HL-60 (cell line): Measurements from ENCODE around the gene MAN2A1.

Source experiments
- DNase-seq, 2 experiments: peaks; one replicate each; pipeline ENCODE4 v3.0.0-alpha.2; 2010 to 2020; ENCODE audit warnings: low read depth in 1 of 2, low spot score in 1 of 2
- H3K27ac ChIP-seq: fragments of 250-450 bp; sonication (Bioruptor Pico); replicated peaks from 2 replicates; pipeline ENCODE4 v1.5.1; 2020; ENCODE audit warnings: mild to moderate bottlenecking, moderate library complexity
- H3K27me3 ChIP-seq: fragments of 250-450 bp; sonication (Bioruptor Pico); 2 replicates; pipeline ENCODE4 v1.5.1; 2021; ENCODE audit warnings: mild to moderate bottlenecking, moderate library complexity; ENCODE audit not compliant: insufficient read depth, poor library complexity, severe bottlenecking
- H3K4me3 ChIP-seq: replicated peaks from 2 replicates; pipeline ENCODE4 v1.5.1; 2011; ENCODE audit warnings: mild to moderate bottlenecking, control low read depth, low read length; ENCODE audit not compliant: insufficient read depth
- GABPA ChIP-seq: IDR thresholded peaks from 2 replicates; pipeline ENCODE4 v1.6.1; 2012; ENCODE audit warnings: low read depth
- POLR2AphosphoS5 ChIP-seq: IDR thresholded peaks from 2 replicates; pipeline ENCODE4 v1.6.1; 2012; ENCODE audit warnings: low read depth
- SPI1 ChIP-seq: IDR thresholded peaks from 2 replicates; pipeline ENCODE4 v1.6.1; 2012; ENCODE audit warnings: low read depth, mild to moderate bottlenecking, borderline replicate concordance
- TF ChIP-seq, protein P1 (sequence below): IDR thresholded peaks from 2 replicates; pipeline ENCODE4 v1.6.1; 2012; ENCODE audit warnings: low read depth; ENCODE audit not compliant: insufficient replicate concordance
- TF ChIP-seq, protein P2 (sequence below): IDR thresholded peaks from one replicate; pipeline ENCODE4 v1.5.1; 2011; ENCODE audit warnings: low read length, control low read depth, inconsistent platforms; ENCODE audit not compliant: insufficient read depth

The MAN2A1 gene

DNA sequence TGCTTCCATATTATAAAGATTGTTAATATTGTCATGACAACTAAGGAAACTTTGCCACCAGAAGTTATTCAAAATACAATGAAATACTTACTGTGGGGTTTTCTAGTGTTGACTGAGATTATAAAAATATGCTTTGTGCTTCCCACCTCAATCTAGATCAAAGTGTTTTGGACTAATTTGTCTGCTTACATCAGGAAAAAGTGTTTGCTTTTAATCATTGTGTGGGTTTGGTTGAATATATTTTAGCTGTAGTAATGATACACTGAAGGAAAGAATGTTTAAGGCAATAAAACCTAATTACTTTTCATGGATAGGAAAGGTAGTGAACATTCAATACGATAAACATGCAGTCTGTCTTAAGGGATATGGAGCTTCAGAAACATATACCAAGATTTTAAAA is 29.8 kb upstream of the MAN2A1 start:
- H3K27ac ChIP-seq: no peak overlapping the region
- TF ChIP-seq SPI1 (no peak), POLR2AphosphoS5 (no peak), GABPA (no peak)
- TF ChIP-seq, protein P1, sequence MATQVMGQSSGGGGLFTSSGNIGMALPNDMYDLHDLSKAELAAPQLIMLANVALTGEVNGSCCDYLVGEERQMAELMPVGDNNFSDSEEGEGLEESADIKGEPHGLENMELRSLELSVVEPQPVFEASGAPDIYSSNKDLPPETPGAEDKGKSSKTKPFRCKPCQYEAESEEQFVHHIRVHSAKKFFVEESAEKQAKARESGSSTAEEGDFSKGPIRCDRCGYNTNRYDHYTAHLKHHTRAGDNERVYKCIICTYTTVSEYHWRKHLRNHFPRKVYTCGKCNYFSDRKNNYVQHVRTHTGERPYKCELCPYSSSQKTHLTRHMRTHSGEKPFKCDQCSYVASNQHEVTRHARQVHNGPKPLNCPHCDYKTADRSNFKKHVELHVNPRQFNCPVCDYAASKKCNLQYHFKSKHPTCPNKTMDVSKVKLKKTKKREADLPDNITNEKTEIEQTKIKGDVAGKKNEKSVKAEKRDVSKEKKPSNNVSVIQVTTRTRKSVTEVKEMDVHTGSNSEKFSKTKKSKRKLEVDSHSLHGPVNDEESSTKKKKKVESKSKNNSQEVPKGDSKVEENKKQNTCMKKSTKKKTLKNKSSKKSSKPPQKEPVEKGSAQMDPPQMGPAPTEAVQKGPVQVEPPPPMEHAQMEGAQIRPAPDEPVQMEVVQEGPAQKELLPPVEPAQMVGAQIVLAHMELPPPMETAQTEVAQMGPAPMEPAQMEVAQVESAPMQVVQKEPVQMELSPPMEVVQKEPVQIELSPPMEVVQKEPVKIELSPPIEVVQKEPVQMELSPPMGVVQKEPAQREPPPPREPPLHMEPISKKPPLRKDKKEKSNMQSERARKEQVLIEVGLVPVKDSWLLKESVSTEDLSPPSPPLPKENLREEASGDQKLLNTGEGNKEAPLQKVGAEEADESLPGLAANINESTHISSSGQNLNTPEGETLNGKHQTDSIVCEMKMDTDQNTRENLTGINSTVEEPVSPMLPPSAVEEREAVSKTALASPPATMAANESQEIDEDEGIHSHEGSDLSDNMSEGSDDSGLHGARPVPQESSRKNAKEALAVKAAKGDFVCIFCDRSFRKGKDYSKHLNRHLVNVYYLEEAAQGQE: no peak
- TF ChIP-seq, protein P2, sequence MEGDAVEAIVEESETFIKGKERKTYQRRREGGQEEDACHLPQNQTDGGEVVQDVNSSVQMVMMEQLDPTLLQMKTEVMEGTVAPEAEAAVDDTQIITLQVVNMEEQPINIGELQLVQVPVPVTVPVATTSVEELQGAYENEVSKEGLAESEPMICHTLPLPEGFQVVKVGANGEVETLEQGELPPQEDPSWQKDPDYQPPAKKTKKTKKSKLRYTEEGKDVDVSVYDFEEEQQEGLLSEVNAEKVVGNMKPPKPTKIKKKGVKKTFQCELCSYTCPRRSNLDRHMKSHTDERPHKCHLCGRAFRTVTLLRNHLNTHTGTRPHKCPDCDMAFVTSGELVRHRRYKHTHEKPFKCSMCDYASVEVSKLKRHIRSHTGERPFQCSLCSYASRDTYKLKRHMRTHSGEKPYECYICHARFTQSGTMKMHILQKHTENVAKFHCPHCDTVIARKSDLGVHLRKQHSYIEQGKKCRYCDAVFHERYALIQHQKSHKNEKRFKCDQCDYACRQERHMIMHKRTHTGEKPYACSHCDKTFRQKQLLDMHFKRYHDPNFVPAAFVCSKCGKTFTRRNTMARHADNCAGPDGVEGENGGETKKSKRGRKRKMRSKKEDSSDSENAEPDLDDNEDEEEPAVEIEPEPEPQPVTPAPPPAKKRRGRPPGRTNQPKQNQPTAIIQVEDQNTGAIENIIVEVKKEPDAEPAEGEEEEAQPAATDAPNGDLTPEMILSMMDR: no peak
- H3K27me3 ChIP-seq: no peaks in the 10 kb centered on the region
- H3K4me3 ChIP-seq: no peak overlapping the region
- DNase-seq: no peak

DNA sequence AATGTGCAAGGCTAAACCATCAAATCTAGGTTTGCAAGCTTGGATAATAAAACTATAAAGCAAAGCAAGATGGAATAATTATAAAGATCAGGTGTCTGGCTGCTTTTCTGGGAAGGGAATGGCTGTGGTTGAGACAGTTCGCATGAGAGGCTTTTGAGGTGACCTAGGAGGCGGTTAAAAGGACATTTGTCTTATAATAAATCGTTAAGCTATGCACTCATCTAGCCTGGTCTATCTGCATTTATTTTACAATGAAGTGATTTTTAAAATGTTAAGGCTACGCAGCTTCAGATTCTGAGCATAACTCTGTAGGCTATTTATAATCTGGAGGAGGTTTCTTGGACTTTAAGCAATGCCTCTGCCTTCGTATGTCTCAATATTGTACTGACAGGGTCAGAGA is 29.4 kb upstream of the MAN2A1 start:
- Histone ChIP-seq H3K27me3 (no peaks in the 10 kb centered on the region), H3K27ac (no peak overlapping the region), H3K4me3 (no peak overlapping the region)
- TF ChIP-seq SPI1: no peak
- TF ChIP-seq, protein P1: no peak
- no peak for TF ChIP-seq GABPA
- no peak for TF ChIP-seq POLR2AphosphoS5
- TF ChIP-seq, protein P2: no peak
- DNase-seq: no peak

DNA sequence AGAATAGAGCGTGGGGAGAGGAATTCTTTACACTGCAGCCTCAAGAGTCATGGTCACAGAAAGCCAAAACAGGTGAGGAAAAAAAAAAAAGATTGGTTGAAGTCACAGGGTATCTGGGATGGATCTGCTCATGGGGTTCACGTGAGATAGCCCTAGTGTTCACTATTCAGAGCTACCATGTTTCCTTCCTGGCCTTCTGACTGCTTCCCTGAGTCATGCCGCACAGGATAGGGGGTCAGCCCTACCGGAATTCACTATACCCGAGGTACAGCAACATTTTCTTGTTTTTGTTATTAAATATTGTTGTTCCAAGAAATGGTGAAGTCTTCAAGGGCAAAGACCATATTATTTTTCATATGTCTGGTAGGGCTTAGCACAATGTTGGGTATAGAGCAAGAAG is 21.5 kb upstream of the MAN2A1 start:
- H3K27me3 ChIP-seq: no peaks in the 10 kb centered on the region
- no peak for DNase-seq
- TF ChIP-seq SPI1 (no peak), GABPA (no peak), POLR2AphosphoS5 (no peak)
- TF ChIP-seq, protein P2: no peak
- TF ChIP-seq, protein P1: no peak
- no peak overlapping the region for H3K27ac ChIP-seq
- H3K4me3 ChIP-seq: no peak overlapping the region
